ENCODE measurements around the gene CFC1B.
"Not testable (repeated sequence)": the region's sequence is repeated elsewhere in the genome, so short reads cannot be mapped to it uniquely, and the experiment has no call there.

Gene CFC1B

DNA sequence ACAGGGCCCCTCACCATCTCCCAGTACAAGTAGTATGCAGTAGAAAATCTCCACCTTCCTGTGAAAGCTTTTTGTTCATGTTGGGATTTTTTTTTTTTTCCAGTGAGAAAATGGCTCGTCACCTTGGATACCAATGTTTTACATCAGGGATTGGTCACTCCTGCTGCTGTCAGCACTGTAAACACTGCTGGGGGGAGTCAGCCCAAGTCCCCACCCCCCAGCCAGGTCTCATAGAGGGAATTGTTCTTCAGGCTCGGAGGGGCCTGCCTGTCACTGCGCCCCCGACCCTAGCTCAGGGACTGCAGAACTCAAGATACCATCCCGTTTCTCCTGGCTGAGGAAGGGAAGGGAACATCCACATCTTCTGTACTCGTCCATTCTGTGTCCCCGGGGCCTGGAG is at the start of gene CFC1B:
Gene CFC1B, plus strand, starts transcription at position 231 of the 400 bp plus-strand sequence. CDS start 263 bp downstream, outside the sequence.
- not testable (repeated sequence) for H3K4me3 ChIP-seq (ENCODE audit: low read depth, low read length); H3K9me3 ChIP-seq (ENCODE audit: severe bottlenecking); H3K27me3 ChIP-seq (ENCODE audit: insufficient read depth, low read depth, severe bottlenecking); DNase-seq; H3K27ac ChIP-seq; H3K36me3 ChIP-seq

DNA sequence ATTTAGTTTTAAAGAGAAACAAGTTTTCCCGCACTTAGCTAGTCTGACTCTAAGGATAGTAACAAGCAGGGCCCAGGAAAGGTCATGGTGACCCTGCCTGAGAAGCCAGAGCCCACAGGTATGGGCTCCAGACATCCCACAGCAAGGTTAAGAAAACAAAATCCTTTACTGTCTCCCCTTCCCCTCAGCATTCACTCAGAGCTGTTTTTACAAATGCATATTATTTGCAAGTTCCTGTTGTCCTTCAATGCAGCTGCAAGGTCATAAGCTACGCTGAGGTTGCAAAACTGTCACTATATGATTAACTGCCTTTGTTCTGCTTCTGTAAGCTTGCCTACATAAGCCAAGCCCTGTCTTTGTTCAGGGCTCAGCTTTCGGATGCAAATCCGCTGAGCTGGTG is 29.9 kb upstream of the CFC1B start:
- H3K36me3 ChIP-seq; H3K27ac ChIP-seq; H3K27me3 ChIP-seq (ENCODE audit: insufficient read depth, low read depth, severe bottlenecking); H3K4me3 ChIP-seq (ENCODE audit: low read depth, low read length); DNase-seq; H3K9me3 ChIP-seq (ENCODE audit: severe bottlenecking): not testable (repeated sequence)

DNA sequence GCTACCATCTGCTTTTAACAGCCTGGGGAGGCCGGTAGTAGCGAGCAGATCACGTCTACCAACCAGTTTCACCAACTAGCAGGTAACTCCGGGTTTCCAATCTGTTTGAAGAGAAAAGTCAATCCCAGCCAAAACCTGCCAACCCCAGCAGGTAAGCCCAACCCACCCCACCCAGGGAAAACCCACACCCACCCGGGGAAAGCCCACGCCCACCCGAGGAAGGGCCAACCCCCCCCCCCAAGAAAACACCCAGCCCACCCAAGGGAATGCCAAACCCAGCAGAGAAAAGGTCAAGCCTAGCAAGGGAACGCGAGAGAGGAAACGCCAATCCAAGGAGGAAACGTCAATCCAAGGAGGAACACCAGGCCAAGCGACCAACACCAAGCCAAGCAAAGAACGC is 11.8 kb upstream of the CFC1B start, which contains the start of gene POTEI:
Gene POTEI, minus strand, starts transcription at position 101 of the 400 bp plus-strand sequence. Its CDS starts 93 bp downstream, at position 8.
- H3K9me3 ChIP-seq (ENCODE audit: severe bottlenecking); H3K27ac ChIP-seq; H3K36me3 ChIP-seq; H3K4me3 ChIP-seq (ENCODE audit: low read depth, low read length); DNase-seq; H3K27me3 ChIP-seq (ENCODE audit: insufficient read depth, low read depth, severe bottlenecking): not testable (repeated sequence)

DNA sequence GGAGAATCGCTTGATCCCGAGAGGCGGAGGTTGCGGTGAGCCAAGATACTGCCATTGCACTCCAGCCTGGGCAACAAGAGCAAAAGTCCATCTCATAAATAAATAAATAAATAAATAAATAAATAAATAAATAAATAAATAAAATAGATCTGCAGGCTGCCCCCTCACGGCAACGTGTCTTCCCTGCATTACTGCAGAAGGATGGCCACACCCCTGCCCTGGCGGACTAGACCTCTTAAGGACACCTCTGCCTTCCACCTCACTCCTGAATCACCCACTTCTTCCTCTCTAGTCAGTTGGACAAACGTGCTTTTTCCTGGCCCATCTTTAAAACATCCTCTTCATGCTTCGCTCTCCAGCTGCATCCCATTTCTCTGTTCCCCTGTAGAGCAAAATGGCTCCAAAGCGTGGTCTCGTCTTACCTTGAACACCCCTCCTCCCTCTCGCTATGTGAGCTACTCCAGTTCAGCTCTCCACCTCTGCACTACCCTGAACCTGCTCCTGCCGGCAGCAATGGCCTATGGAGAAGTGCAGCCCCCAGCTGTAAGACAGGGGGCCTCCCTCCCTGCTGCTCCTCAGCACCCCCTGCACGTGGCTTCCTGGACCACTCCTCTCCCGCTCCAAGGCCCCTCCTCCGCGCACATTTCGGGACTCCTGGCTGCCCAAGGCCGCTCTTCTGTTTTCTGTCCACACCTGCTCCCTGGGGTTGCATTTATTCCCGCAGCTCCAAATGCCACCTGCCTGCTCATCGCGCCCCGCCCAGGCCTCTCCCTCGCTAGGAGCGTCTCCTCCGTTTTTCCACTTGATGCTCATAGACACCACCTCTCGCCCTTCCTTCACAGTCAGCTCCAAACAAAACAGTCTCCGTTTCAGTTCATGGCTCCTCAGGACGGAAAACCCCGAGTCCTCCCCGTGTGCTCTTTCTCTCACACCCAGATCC is 9.9 kb upstream of the CFC1B start:
- not testable (repeated sequence) for H3K36me3 ChIP-seq; H3K9me3 ChIP-seq (ENCODE audit: severe bottlenecking); H3K4me3 ChIP-seq (ENCODE audit: low read depth, low read length); H3K27ac ChIP-seq; DNase-seq; H3K27me3 ChIP-seq (ENCODE audit: insufficient read depth, low read depth, severe bottlenecking)

DNA sequence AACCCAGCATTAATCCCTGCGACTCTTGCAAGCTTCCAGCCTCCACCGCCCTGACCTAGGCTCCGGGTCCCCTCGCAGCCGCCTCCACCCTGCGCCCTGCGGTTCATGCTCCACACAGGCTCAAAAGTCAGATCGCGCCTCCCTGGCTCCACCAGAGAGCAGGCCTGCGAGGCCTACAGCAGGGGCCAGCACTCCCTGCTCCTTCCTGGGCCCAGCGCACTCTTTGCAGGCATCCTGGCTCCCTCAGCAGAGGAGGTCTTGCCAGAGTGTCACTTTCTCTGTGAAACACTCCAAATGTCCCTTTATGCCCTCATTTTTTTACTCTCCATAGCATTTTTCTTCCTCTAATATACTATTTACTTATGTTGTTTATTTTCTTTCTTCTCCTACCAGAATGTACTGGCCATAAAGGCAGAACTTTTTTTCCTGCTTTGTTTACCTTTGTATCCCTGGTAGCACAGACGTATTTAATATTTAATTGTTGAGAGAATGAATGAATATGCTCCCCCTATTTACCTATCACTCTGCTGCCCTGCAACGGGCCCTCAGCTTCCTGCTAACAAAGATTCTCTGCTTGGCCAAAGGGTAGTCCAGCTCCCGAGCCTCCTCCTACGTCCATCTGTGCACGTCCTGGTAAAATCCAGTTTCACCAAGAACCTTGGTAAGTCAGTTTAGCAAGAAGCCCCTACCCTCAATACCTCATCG is 9.1 kb upstream of the CFC1B start:
- DNase-seq; H3K4me3 ChIP-seq (ENCODE audit: low read depth, low read length); H3K27ac ChIP-seq; H3K27me3 ChIP-seq (ENCODE audit: insufficient read depth, low read depth, severe bottlenecking); H3K9me3 ChIP-seq (ENCODE audit: severe bottlenecking); H3K36me3 ChIP-seq: not testable (repeated sequence)

DNA sequence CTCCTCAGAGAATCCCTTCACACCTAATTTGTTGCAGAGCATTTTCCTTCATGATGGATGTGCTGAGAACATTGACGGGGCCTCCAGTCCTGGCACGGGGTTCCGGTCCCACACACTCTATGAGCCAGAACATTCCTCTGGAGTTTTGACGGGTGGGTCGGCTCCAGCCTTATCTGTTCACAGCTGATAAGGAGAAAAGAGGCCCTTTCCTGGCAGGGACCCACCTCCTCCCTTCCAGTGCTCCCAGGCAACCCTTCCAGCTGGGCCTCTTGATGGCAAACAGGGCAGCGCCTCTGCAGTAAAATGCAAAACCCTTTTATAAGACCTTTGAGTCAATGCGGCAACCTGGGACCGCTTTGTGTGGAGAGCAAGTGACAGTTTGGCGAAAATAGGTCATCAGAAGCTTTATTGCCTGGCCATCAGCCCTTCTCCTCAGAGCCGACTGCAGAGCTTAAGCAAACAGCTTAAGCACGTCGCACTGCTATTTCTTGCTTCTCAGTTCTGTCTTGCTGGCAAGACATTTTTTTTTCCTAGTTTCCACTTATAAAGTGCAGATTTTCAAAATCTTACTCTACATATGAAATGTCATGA is 2.4 kb upstream of the CFC1B start:
- DNase-seq; H3K27ac ChIP-seq; H3K4me3 ChIP-seq (ENCODE audit: low read depth, low read length); H3K27me3 ChIP-seq (ENCODE audit: insufficient read depth, low read depth, severe bottlenecking); H3K9me3 ChIP-seq (ENCODE audit: severe bottlenecking); H3K36me3 ChIP-seq: not testable (repeated sequence)

DNA sequence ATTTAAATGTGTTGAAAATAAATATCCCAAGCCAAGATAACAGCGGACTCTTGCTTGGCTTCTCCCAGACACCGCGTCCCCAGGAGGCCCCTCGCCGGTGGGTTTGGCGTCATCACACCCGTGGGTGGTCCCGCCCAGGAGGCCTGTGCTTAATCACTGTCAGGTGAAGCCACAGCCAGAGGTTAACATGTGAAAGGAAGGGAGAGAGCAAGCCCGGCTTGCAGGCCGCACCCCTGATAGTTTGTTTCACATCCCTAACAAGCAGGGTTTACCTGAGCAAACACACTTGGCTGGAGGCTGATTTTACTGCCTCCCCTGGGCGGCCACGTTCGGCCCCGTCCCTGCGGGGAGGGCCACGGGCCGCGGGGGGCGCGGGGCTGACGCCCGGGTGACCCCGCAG is 1.4 kb downstream of the CFC1B start:
- H3K9me3 ChIP-seq (ENCODE audit: severe bottlenecking); DNase-seq: not testable (repeated sequence)

DNA sequence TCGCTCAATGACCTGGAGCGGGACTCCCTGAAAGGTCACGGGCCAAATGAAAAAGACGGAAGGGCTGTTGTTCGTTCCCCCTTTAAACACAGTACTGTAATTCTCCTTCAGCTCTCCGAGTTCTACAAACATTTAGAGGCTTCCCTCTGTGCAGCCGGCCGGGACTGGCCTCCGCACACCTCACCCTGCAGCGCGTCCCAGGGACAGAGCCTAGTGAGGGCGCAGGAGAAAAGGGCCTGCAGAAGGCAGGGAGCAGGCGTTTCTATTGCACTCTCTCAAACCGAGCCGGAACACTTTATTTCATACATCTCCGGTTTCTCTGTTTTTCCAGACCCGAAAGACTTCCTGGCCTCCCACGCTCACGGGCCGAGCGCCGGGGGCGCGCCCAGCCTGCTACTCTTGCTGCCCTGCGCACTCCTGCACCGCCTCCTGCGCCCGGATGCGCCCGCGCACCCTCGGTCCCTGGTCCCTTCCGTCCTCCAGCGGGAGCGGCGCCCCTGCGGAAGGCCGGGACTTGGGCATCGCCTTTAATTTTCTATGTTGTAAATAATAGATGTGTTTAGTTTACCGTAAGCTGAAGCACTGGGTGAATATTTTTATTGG is 6.4 kb downstream of the CFC1B start:
- H3K27me3 ChIP-seq (ENCODE audit: insufficient read depth, low read depth, severe bottlenecking); H3K36me3 ChIP-seq; H3K9me3 ChIP-seq (ENCODE audit: severe bottlenecking); DNase-seq; H3K4me3 ChIP-seq (ENCODE audit: low read depth, low read length); H3K27ac ChIP-seq: not testable (repeated sequence)

More for the DNA sequence above, 1.4 kb downstream of the CFC1B start:
- H3K27ac ChIP-seq; H3K4me3 ChIP-seq (ENCODE audit: low read depth, low read length); H3K27me3 ChIP-seq (ENCODE audit: insufficient read depth, low read depth, severe bottlenecking); H3K36me3 ChIP-seq: not testable (repeated sequence)

DNA sequence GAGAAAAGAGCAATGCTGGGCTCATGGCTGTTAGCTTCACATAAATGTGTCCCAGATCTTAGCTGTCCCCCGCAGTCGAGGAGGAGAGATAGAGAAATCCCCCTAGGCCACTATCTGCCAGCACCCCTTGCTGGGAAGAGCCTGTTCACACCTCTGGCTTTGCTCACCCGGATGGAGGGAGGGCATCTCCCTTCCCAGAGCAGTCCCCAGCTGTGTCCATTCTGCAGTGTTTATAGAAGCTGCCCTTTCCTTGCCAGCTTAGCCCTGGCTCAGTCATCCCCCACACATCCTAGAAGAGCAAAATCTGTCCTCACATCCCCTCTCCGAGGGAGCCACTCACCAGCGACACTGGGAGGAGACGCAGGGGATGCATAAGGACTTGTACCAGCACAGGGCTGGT is 8.5 kb downstream of the CFC1B start:
- H3K4me3 ChIP-seq (ENCODE audit: low read depth, low read length); DNase-seq; H3K9me3 ChIP-seq (ENCODE audit: severe bottlenecking); H3K27ac ChIP-seq; H3K27me3 ChIP-seq (ENCODE audit: insufficient read depth, low read depth, severe bottlenecking); H3K36me3 ChIP-seq: not testable (repeated sequence)

DNA sequence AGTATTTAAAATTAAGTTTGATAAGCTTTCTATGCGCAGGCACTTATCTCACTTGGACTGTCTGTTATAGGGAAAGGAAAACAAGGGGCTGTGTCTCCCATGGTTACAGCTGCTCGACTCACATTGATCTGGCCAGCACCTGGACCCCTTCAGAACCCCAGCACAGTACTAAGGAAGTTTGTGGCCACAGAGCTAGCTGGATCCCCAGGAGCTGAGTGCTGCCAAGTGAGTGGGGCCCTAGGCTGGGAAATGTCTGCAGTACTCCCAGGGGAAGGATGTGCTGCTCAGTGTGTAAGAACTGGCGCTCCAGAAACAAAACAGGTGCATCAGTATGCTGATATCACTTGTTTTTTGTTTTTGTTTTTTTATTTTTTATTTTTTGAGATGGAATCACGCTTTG is 9.2 kb downstream of the CFC1B start:
- not testable (repeated sequence) for H3K9me3 ChIP-seq (ENCODE audit: severe bottlenecking); H3K27me3 ChIP-seq (ENCODE audit: insufficient read depth, low read depth, severe bottlenecking); H3K36me3 ChIP-seq; H3K4me3 ChIP-seq (ENCODE audit: low read depth, low read length); DNase-seq; H3K27ac ChIP-seq

DNA sequence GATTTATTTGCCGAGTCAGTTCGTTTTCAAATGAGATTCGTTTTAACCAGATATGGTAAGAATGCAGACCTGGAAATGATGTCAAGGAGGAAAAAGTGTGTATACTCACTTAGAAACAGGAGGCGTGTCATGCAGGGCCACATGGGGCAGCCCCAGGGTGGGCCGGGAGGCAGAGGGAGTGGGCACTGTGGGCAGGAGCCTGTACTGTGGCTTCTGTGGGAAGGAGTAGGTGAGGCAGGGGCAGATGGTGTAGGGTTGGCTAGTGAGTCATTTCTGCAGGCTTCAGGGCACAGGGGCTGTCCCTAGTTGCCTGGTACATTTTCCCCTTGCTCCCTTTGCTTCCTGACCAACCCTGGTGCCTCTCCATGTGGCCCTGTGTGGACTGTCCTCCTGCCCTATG is 10.2 kb downstream of the CFC1B start:
- not testable (repeated sequence) for H3K27ac ChIP-seq; H3K36me3 ChIP-seq; H3K27me3 ChIP-seq (ENCODE audit: insufficient read depth, low read depth, severe bottlenecking); DNase-seq; H3K4me3 ChIP-seq (ENCODE audit: low read depth, low read length); H3K9me3 ChIP-seq (ENCODE audit: severe bottlenecking)

DNA sequence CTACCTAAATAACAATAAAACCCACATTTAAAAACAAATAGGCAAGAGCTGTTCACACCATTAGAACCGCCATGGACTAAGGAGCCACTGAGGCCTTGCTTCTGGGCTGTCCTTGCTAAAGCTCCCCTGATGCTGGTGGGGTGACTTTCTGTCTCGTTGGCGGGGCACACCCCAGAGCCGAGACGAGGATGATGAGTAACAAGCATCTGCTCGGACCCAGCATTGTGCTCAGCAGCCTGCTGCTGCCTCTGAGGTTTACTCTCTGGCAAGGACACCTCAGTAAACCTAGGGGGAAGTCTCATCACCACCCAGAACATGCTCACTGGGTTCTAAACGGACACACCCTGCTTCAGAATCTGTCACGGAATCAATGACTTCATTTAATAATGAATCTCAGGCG is 10.7 kb downstream of the CFC1B start:
- H3K36me3 ChIP-seq; H3K27me3 ChIP-seq (ENCODE audit: insufficient read depth, low read depth, severe bottlenecking); H3K27ac ChIP-seq; DNase-seq; H3K9me3 ChIP-seq (ENCODE audit: severe bottlenecking); H3K4me3 ChIP-seq (ENCODE audit: low read depth, low read length): not testable (repeated sequence)

DNA sequence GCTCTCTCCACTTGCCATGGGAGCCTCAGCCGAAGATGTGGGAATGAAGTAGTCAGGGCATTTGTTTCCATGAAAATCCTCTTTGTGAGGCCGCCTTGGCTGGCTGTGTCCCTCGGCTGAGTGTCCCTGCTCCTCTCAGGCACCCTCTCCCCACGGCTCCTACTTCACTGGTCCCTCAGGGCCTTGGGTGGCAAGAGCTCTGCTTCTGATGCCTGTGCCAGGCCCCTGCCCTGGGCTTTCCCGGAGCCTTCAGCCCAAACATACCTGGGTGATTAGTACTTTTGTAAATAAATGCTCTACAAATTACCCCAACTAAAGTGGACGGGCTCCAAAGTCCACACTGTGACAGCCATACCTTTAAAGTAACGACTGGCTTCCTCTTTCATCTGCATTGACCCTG is 15.6 kb downstream of the CFC1B start:
- not testable (repeated sequence) for H3K36me3 ChIP-seq; H3K27me3 ChIP-seq (ENCODE audit: insufficient read depth, low read depth, severe bottlenecking); H3K27ac ChIP-seq; H3K4me3 ChIP-seq (ENCODE audit: low read depth, low read length); DNase-seq; H3K9me3 ChIP-seq (ENCODE audit: severe bottlenecking)

DNA sequence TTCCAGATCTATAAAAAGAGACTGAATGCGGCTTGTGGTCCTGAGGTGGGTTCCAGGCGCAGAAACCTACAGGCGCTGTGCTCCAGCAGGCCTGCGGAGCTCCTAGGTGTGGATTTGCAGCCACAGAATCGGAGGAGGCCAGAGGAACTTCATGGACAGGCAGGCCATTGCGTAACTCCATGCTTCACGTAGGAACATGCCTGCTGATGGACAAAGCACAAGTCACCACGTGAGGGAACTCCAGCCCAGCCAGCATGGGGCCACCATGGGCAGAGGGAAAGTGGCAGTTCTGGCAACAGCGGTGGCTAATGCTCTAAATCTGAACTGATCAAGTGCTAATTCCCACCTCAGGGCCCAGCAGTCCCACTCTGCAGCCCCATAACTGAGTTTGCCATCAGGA is 17.2 kb downstream of the CFC1B start:
- H3K36me3 ChIP-seq; H3K27ac ChIP-seq; H3K27me3 ChIP-seq (ENCODE audit: insufficient read depth, low read depth, severe bottlenecking); H3K9me3 ChIP-seq (ENCODE audit: severe bottlenecking); H3K4me3 ChIP-seq (ENCODE audit: low read depth, low read length); DNase-seq: not testable (repeated sequence)
